CD4-positive, alpha-beta T cell treated with Interleukin-6 at 100 ng/mL for 8 hours (primary cell): ENCODE data around the gene ESRRB.

ENCODE experiments used
- DNase-seq: peaks from one replicate; pipeline ENCODE4 v3.0.0-alpha.2; 2020; ENCODE audit warnings: mixed read lengths, low spot score

The ESRRB gene

GRCh38 chr14:76352639-76353281, 23.2 kb upstream of the ESRRB start:
- peak; percentile 10 for DNase-seq

GRCh38 chr14:76354310-76354709, 21.6 kb upstream of the ESRRB start:
- DNase-seq, result no peak

GRCh38 chr14:76355771-76356170, 20.2 kb upstream of the ESRRB start:
- no peak for DNase-seq

GRCh38 chr14:76371066-76371465, 4.9 kb upstream of the ESRRB start:
- DNase-seq, result no peak

DNA sequence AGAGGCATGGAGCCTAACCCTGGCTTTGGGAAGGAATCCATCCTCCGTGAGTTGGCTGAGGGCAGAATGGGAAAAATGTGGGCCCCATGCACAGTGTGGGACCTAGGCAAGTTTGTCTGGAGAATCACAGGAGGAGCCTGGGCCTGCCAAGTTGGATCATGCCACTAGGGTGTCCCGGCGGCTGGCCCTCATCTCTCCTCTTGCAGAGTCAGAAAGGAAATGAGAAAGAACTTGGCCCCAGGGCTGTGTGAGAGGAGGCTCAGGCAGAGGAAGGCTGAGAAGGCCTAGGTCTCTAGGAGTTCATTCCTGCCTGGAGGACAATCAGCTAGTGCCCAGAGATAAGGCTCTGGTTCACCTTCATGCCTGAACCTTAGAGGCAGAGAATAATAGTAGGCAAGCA, 2.5 kb upstream of the ESRRB start:
- DNase-seq, result no peak

GRCh38 chr14:76375484-76375883, 453 bp upstream of the ESRRB start:
- no peak for DNase-seq

- DNase-seq, result no peak
Measured at GRCh38 chr14:76376409-76376877, 506 bp downstream of the ESRRB start.

GRCh38 chr14:76376878-76377734, 1.2 kb downstream of the ESRRB start:
- no peak for DNase-seq

DNA sequence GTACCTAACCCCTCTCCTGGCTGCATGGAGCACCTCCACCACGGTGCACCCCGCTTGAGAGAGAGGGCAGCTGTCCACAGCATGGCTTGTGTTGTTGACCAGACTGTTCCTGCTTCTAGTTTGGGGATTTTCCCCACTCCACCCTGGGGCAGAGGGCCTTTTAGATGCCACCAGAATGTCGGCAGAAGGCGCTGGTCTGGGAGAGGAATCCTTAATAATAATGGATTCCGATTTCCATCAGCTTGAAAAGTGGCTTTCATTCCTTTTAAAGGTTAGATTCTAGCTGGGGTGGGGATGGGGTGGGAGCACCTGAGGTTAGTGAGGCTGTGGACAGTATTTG, 1.8 kb downstream of the ESRRB start:
- no peak for DNase-seq

GRCh38 chr14:76380991-76381390, 5.1 kb downstream of the ESRRB start:
- no peak for DNase-seq

- no peak for DNase-seq
Measured at GRCh38 chr14:76381817-76382494, 6.0 kb downstream of the ESRRB start.

DNA sequence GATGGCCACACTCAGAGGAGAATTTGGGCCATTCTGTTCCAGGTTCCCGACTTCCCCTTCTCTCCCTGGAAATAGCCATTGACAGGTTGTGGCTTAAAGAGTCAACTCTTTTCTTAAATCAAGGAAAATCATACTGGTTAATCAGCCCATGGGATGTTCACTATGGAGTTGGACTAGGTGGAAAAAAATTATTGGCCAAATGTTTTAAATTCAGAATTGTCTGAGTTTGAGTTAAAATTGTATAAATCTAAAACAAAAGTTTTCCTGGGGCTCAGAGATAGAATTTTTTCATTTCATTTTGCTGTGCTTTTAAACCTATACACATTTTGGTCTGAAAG, 6.5 kb downstream of the ESRRB start:
- DNase-seq, result no peak

- no peak for DNase-seq
Measured at GRCh38 chr14:76385435-76385834, 9.5 kb downstream of the ESRRB start.

DNA sequence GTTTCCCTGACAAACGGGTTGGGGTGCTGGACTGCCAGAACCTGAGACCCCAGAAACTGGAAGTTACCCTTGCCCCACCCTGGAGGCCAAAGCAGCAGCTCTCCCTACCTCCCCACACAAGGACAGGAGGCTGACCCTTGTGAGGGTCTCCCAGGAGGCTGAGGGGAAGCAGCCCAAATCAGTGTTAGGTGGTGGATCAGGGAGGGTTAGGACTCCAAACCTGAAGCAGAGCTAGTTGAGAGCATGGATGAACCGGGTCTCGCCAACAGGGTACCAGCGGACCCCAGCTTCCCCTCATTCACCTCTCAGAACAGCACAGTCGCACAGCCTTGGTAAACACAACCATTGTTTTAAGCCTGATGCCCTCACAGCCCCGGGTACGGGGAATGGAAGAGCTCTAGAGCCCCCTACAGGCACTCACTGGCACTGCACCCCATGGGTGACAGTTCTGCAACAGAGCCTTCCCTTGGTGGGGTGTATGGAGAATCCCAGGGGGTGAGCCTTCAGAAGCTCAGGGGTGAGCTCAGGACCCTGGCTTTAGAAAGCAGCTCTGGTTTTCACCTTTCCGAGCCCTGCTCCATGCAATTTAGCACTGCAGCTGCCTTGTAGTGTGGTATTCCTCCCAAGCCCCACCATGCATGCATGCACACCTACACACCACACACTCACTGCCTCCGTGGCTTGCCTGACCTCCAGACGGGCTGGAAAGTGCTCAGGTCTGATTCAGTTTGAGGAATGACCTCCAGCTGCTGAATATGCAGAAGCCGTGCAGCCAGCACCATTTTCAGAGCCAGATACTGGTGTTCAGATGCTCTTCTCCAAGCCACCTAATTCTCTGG, 11.2 kb downstream of the ESRRB start:
- DNase-seq, result peak; percentile 24

GRCh38 chr14:76389841-76390240, 13.9 kb downstream of the ESRRB start:
- DNase-seq, result no peak

DNA sequence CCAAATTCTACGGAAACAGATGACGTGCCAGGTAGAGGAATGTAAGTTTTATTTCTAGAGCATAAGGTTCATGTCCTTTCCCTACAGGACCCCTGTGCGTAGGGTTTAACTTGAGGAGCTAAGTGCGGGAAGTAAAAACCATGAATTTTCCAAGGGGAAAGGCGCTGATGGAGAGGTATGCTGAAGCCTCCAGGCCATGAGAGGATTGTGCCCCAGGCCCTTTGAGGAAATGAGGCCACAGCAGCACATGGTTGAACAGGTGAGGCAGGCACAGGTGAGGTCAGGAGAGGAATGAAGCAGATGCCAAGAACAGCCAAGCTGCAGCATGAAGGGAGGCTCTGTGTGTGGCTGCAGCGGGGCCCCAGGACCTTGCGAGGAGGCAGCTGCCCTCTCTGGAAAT, 14.7 kb downstream of the ESRRB start:
- DNase-seq, result no peak

GRCh38 chr14:76391981-76392690, 16.2 kb downstream of the ESRRB start:
- no peak for DNase-seq

DNA sequence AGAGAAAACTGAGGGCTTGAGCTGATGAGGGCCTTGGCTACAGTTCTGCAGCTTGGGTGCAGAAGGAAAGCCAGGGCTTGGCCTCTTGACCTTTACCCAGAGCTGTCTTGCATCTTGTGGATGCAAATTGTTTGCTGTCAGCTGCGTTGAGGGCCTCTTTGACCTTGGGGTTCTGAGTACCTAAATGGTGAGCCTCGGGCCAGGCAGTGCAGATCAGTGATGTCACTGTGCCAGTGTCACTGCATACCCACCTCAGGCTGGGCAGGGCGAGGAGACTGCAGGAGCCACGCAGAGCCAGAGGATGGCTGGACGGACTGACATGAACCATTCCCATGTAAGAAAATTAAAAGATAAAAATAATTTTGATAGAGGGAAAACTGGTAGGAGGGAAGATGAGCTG, 18.6 kb downstream of the ESRRB start:
- DNase-seq, result no peak

DNA sequence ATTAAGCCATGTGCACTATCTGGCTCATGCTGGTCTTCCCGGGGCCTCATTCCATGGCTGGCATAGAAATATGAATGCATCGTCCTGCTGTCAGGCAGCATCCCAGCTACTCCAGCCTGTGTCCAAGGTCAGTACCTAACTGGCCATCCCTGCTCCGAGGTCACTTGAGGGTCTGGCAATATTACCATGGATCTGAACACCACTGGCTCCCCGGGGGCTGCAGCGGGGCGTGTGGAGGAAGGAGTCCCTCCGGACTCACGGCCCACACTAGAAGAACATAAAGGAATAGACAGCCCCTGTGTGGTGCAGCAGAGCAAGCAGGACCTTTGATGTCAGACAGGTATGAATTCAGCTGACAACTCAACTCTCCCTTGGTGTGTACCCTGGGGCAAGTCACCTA, 19.2 kb downstream of the ESRRB start:
- no peak for DNase-seq

DNA sequence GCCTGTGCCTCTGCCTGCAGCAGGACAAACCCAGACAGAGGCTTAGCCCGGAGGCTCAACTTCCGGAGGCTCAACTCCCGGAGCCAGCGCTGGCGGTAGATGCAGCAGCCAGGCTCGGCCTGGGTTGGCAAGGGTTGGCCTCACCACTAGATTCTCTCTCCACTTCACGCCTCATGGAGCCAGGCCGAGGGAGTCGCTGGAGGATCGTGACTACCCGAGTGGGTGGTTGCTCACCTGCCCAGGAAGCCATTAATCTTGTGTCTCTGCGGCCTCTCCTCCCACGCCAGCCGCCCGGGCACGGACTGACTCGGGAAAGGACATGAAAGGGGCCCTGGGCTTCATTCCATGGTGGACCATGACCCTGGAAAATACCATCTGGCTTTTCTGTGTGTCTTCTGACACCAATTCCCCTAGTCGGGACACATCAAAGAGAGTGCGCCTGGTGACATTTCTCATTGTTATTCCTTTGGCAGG, 20.8 kb downstream of the ESRRB start:
- no peak for DNase-seq

- no peak for DNase-seq
Measured at GRCh38 chr14:76405627-76406026, 29.7 kb downstream of the ESRRB start.
